Measurements from ENCODE around the gene RNF144A. TPM values are rescaled to one million over a fixed set of nuclear protein-coding genes. Genes with fewer than 3 reads are reported as not detected.

The RNF144A gene
- total and polyA plus RNA-seq, 12 donors, result 13.0 to 103 (median 42.3) TPM

DNA sequence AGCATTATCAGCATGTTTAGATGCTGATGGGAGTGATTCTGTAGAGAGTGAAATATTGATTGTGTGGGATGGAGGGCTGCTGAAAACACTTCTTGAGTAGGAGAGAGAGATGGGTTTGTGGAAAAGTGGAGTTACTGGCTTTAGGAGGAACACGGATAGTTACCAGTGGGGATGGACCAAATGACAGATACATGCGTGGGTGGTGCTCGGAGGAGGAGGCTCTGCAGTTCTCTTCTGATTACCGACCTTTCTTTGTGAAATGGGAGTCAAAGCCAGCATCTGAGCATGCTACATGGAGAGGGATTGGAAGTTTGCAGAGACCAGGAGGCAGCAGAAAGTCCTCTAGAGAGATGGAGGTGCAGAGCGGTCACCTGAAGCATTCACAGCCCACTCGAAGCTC, 26.3 kb downstream of the RNF144A start:
- peak in 1 of 7 donors; percentile 35 for DNase-seq
- no peak for TF ChIP-seq POLR2A (IDR thresholded peaks at IDR 0.05)
- TF ChIP-seq, protein P1, sequence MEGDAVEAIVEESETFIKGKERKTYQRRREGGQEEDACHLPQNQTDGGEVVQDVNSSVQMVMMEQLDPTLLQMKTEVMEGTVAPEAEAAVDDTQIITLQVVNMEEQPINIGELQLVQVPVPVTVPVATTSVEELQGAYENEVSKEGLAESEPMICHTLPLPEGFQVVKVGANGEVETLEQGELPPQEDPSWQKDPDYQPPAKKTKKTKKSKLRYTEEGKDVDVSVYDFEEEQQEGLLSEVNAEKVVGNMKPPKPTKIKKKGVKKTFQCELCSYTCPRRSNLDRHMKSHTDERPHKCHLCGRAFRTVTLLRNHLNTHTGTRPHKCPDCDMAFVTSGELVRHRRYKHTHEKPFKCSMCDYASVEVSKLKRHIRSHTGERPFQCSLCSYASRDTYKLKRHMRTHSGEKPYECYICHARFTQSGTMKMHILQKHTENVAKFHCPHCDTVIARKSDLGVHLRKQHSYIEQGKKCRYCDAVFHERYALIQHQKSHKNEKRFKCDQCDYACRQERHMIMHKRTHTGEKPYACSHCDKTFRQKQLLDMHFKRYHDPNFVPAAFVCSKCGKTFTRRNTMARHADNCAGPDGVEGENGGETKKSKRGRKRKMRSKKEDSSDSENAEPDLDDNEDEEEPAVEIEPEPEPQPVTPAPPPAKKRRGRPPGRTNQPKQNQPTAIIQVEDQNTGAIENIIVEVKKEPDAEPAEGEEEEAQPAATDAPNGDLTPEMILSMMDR (IDR thresholded peaks at IDR 0.05), result no peak
- intact Hi-C loops (cut with DNase I), result no loop called here
- H3K36me3 ChIP-seq (replicated peaks in 1 of 2), result peaks cover 0 to 9% of the 10 kb centered on the region in 2 donors
- H3K27ac ChIP-seq, result no peak overlapping the region
- WGBS, 4 donors, result 83 to 95% (median 91%) methylated on average over 6 of the region's 6 CpGs
- H3K4me3 ChIP-seq, result no peak overlapping the region
- no peaks in the 10 kb centered on the region for H3K27me3 ChIP-seq
- H3K9me3 ChIP-seq (replicated peaks in 1 of 3), result no peaks in the 10 kb centered on the region
- peaks cover 10 to 35% of the 10 kb centered on the region in 2 donors for H3K4me1 ChIP-seq (replicated peaks in 1 of 2)

DNA sequence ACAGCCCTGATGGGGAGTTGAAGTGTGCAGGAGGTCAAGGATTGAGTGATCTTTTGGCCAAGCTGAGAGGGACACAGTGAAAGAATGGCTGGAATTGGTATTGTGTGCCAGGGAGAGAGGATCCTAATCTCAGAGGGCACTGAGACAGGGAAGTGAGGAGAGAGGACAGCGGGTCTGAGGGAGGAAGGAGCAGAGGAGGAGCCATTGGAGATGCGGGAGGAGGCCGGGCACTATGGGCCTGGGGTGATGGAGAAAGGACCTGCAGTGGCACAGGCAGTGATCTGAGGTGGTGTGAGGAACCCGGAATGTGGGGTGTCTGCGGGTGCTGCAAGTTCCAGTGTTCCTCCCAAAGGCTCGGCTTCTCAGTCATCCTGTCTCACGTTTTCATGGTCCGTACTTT, 26.8 kb downstream of the RNF144A start:
- Histone ChIP-seq H3K4me1 (replicated peaks in 1 of 2) (peaks cover 10 to 35% of the 10 kb centered on the region in 2 donors), H3K27ac (peak overlapping the region in 2 of 5 donors; percentile 1 to 18), H3K9me3 (replicated peaks in 1 of 3) (no peaks in the 10 kb centered on the region), H3K36me3 (replicated peaks in 1 of 2) (peaks cover 0 to 9% of the 10 kb centered on the region in 2 donors), H3K27me3 (no peaks in the 10 kb centered on the region), H3K4me3 (no peak overlapping the region)
- peak in 1 of 7 donors; percentile 46 for DNase-seq
- intact Hi-C loops (cut with DNase I), result no loop called here
- 88 to 95% (median 93%) methylated on average over 8 of the region's 8 CpGs for WGBS, 4 donors
- TF ChIP-seq, protein P1 (IDR thresholded peaks at IDR 0.05), result no peak
- no peak for TF ChIP-seq POLR2A (IDR thresholded peaks at IDR 0.05)

DNA sequence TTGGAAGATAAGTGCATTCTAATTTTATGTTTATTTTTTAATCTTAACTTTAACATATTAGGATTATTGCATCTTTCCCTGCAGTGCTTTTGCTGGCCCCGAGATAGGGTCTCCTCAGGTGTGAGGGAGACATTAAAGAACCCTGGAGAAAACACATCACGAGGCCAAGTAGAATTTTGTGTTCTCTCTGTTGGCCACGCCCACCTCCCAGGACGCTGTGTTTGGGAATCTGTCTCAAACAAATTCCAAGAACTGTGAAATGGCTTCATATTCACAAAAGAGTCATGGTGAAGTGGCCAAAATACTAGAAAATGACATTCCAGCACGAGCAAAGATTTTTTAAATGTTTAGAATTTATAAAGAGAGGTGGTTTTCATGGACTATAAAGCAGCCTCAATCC, 27.3 kb downstream of the RNF144A start:
- H3K4me1 ChIP-seq (replicated peaks in 1 of 2), result peaks cover 10 to 31% of the 10 kb centered on the region in 2 donors
- 72 to 79% (median 75%) methylated on average over 5 of the region's 5 CpGs for WGBS, 4 donors
- H3K36me3 ChIP-seq (replicated peaks in 1 of 2), result peaks cover 0 to 9% of the 10 kb centered on the region in 2 donors
- no peak overlapping the region for H3K4me3 ChIP-seq
- no peaks in the 10 kb centered on the region for H3K27me3 ChIP-seq
- intact Hi-C loops (cut with DNase I), result no loop called here
- no peak for TF ChIP-seq POLR2A (IDR thresholded peaks at IDR 0.05)
- TF ChIP-seq, protein P1 (IDR thresholded peaks at IDR 0.05), result no peak
- no peaks in the 10 kb centered on the region for H3K9me3 ChIP-seq (replicated peaks in 1 of 3)
- peak overlapping the region in 1 of 5 donors; percentile 18 for H3K27ac ChIP-seq
- peak in 1 of 7 donors; percentile 50 for DNase-seq

DNA sequence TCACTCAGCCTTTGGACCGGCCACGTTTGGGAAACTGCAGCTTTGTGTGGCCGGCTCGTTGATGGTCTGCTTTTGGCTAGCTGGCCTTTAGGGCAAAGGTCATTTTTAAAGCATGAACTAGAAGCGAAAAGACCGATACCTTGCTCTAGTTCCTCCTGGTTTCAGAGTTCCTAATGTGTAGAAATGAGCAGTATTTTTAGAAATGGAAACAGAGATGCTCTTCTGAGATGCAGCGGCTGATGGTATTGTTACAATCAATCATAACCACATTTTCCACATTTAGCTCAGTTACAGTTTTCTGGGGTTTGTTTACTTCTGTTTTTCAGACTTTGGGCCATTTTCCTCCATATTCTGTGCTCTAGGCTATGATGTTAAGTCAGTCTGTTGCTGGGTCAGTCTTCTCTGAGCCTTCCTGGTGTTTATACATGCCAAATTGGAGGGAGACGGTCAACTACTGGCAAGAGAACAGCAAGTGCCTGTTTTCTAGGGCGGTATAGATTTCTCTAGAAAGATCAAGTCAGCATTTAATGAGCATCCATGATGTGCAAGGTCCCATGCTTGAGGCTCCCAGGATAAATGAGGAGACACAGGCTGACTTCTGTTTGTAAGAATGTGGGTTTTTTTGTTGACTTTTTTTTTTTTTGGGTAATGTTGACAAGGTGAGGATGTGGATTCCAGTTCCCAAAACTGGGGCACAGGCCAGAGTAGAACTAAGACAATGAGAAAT, 28.0 kb downstream of the RNF144A start:
- WGBS, 4 donors, result 54 to 69% (median 59%) methylated on average over 9 of the region's 9 CpGs
- H3K36me3 ChIP-seq (replicated peaks in 1 of 2), result peaks cover 0 to 9% of the 10 kb centered on the region in 2 donors
- no peak overlapping the region for H3K4me3 ChIP-seq
- no peaks in the 10 kb centered on the region for H3K27me3 ChIP-seq
- intact Hi-C loops (cut with DNase I), result no loop called here
- peak overlapping the region in 2 of 5 donors; percentile 9 to 18 for H3K27ac ChIP-seq
- TF ChIP-seq, protein P1 (IDR thresholded peaks at IDR 0.05), result no peak
- no peak for TF ChIP-seq POLR2A (IDR thresholded peaks at IDR 0.05)
- peak in 1 of 7 donors; percentile 43 for DNase-seq
- no peaks in the 10 kb centered on the region for H3K9me3 ChIP-seq (replicated peaks in 1 of 3)
- peaks cover 10 to 28% of the 10 kb centered on the region in 2 donors for H3K4me1 ChIP-seq (replicated peaks in 1 of 2)
